DOHH2 (cell line): ENCODE data around the gene DHH.
"Not testable (repeated sequence)": the region's sequence is repeated elsewhere in the genome, so short reads cannot be mapped to it uniquely, and the experiment has no call there.

ENCODE experiments used
- H3F3A ChIP-seq: fragments of 200-600 bp; sonication (generic), shearing (Covaris generic); 2 replicates; pipeline ENCODE4 v1.6.0; 2016; ENCODE audit warnings: antibody characterized with exemption, mild to moderate bottlenecking; ENCODE audit not compliant: control insufficient read depth, insufficient read depth
- H3K27ac ChIP-seq: fragments of 200-600 bp; sonication (generic); 2 replicates; pipeline ENCODE4 v1.5.1; 2014; ENCODE audit warnings: low read depth, mild to moderate bottlenecking, low read length, moderate library complexity
- H3K27me3 ChIP-seq: fragments of 200-600 bp; sonication (generic); 2 replicates; pipeline ENCODE4 v1.6.1; 2014; ENCODE audit warnings: mild to moderate bottlenecking, low read length, mixed read lengths; ENCODE audit not compliant: control insufficient read depth
- H3K36me3 ChIP-seq: fragments of 200-600 bp; sonication (generic); 2 replicates; pipeline ENCODE4 v1.6.1; 2014; ENCODE audit warnings: mild to moderate bottlenecking, low read length, moderate library complexity, mixed read lengths; ENCODE audit not compliant: control insufficient read depth
- H3K4me1 ChIP-seq: fragments of 200-600 bp; sonication (generic); 2 replicates; pipeline ENCODE4 v1.6.1; 2014; ENCODE audit warnings: mild to moderate bottlenecking, low read length, mixed read lengths; ENCODE audit not compliant: control insufficient read depth
- H3K4me2 ChIP-seq: fragments of 200-600 bp; sonication (generic); 2 replicates; pipeline ENCODE4 v1.6.0; 2014; ENCODE audit warnings: mild to moderate bottlenecking, low read length, moderate library complexity
- H3K4me3 ChIP-seq: fragments of 200-600 bp; sonication (generic); 2 replicates; pipeline ENCODE4 v1.5.1; 2014; ENCODE audit warnings: mild to moderate bottlenecking, low read length, mixed read lengths
- H3K79me2 ChIP-seq: fragments of 200-600 bp; sonication (generic); 2 replicates; pipeline ENCODE4 v1.6.1; 2014; ENCODE audit warnings: mild to moderate bottlenecking, low read length, mixed read lengths; ENCODE audit not compliant: control insufficient read depth
- H3K9me2 ChIP-seq: fragments of 200-600 bp; sonication (generic); replicated peaks from 2 replicates; pipeline ENCODE4 v1.6.1; 2014; ENCODE audit warnings: mild to moderate bottlenecking, low read length, mixed read lengths; ENCODE audit not compliant: control insufficient read depth
- H3K9me3 ChIP-seq: fragments of 200-600 bp; sonication (generic); 2 replicates; pipeline ENCODE4 v1.6.1; 2014; ENCODE audit warnings: antibody characterized with exemption, low read length, mixed read lengths; ENCODE audit not compliant: control insufficient read depth, insufficient read depth
- H4K20me1 ChIP-seq: fragments of 200-600 bp; sonication (generic); 2 replicates; pipeline ENCODE4 v1.6.0; 2014; ENCODE audit warnings: low read depth, mild to moderate bottlenecking, antibody characterized with exemption, low read length, moderate library complexity; ENCODE audit not compliant: control insufficient read depth, insufficient read depth
- CTCF ChIP-seq: fragments of 200-600 bp; sonication (generic); IDR thresholded peaks from one replicate; pipeline ENCODE4 v1.5.1; 2014; ENCODE audit warnings: antibody characterized with exemption, mild to moderate bottlenecking, low read depth, low read length; ENCODE audit not compliant: poor library complexity, severe bottlenecking
- EZH2phosphoT487 ChIP-seq: fragments of 200-600 bp; sonication (generic); IDR thresholded peaks from 2 replicates; pipeline ENCODE4 v1.6.1; 2017; ENCODE audit warnings: borderline replicate concordance, mild to moderate bottlenecking, antibody characterized with exemption, low read length, moderate library complexity, mixed read lengths

The DHH gene

GRCh38 chr12:49064767-49065152, 29.8 kb downstream of the DHH start:
- H3F3A ChIP-seq, result peaks cover 6% of the 10 kb centered on the region; the same call in 1 of the 2 replicates
- no peak for TF ChIP-seq CTCF
- no peak for TF ChIP-seq EZH2phosphoT487
- no peaks in the 10 kb centered on the region for H3K9me3 ChIP-seq
- peaks cover 7% of the 10 kb centered on the region; the same call in 1 of the 2 replicates for H3K27me3 ChIP-seq
- H3K79me2 ChIP-seq, result peaks cover 22% of the 10 kb centered on the region
- H4K20me1 ChIP-seq, result no peaks in the 10 kb centered on the region
- H3K36me3 ChIP-seq, result no peaks in the 10 kb centered on the region; the same call in 1 of the 2 replicates
- H3K4me1 ChIP-seq, result peaks cover 27% of the 10 kb centered on the region
- no peak overlapping the region for H3K27ac ChIP-seq
- H3K4me3 ChIP-seq, result no peak overlapping the region
- H3K4me2 ChIP-seq, result no peak overlapping the region
- no peaks in the 10 kb centered on the region for H3K9me2 ChIP-seq

- not testable (repeated sequence) for H3K9me2 ChIP-seq, H3K9me3 ChIP-seq, H3K27ac ChIP-seq, H3F3A ChIP-seq, H3K27me3 ChIP-seq
- Histone ChIP-seq H3K4me3 (peak overlapping the region; percentile 92), H4K20me1 (peaks cover 15% of the 10 kb centered on the region), H3K4me1 (peaks cover 28% of the 10 kb centered on the region), H3K79me2 (peaks cover 50% of the 10 kb centered on the region), H3K36me3 (peaks cover 22% of the 10 kb centered on the region), H3K4me2 (peak overlapping the region; percentile 82)
Observed at GRCh38 chr12:49061916-49062315, 32.7 kb downstream of the DHH start.

- Histone ChIP-seq H3K79me2 (peaks cover 57% of the 10 kb centered on the region), H3K4me2 (peak overlapping the region; percentile 82), H3K27me3 (no peaks in the 10 kb centered on the region), H3K9me3 (no peaks in the 10 kb centered on the region), H3K4me1 (peaks cover 35% of the 10 kb centered on the region), H4K20me1 (peaks cover 15% of the 10 kb centered on the region), H3F3A (peaks cover 6% of the 10 kb centered on the region; the same call in 1 of the 2 replicates), H3K4me3 (peak overlapping the region; percentile 92), H3K36me3 (peaks cover 22% of the 10 kb centered on the region), H3K27ac (peak overlapping the region; percentile 76), H3K9me2 (no peaks in the 10 kb centered on the region)
- TF ChIP-seq EZH2phosphoT487 (no peak), CTCF (no peak)
Observed at GRCh38 chr12:49061157-49061650, 33.4 kb downstream of the DHH start.

GRCh38 chr12:49060237-49061156, 34.1 kb downstream of the DHH start, which contains the start of gene KMT2D:
KMT2D (minus strand) TSS chr12:49060794; CDS start chr12:49055324, 5,470 bp downstream.
- H3K4me2 ChIP-seq, result peak within 1 kb of the TSS; percentile 82
- H3K27ac ChIP-seq, result peak within 1 kb of the TSS; percentile 76
- H4K20me1 ChIP-seq, result peaks cover 19% of the 10 kb centered on the region
- H3K36me3 ChIP-seq, result peaks cover 27% of the 10 kb centered on the region
- H3F3A ChIP-seq, result peaks cover 6% of the 10 kb centered on the region; the same call in 1 of the 2 replicates
- H3K79me2 ChIP-seq, result peaks cover 64% of the 10 kb centered on the region
- H3K4me1 ChIP-seq, result peaks cover 43% of the 10 kb centered on the region
- no peaks in the 10 kb centered on the region for H3K9me3 ChIP-seq
- H3K9me2 ChIP-seq, result no peaks in the 10 kb centered on the region
- TF ChIP-seq EZH2phosphoT487 (no peak), CTCF (peak; percentile 16)
- peak within 1 kb of the TSS; percentile 92 for H3K4me3 ChIP-seq
- no peaks in the 10 kb centered on the region for H3K27me3 ChIP-seq
